Activated T-cell treated with anti-CD3 and anti-CD28 coated beads for 48 hours (primary cell): ENCODE measurements around the gene MED13L.

ENCODE experiments used
- DNase-seq: peaks from one replicate; pipeline ENCODE4 v3.0.0-alpha.2; 2020; ENCODE audit warnings: low read depth

MED13L gene

GRCh38 chr12:115938794-115939377, 338.6 kb downstream of the MED13L start:
- DNase-seq: no peak

GRCh38 chr12:115936997-115937916, 340.2 kb downstream of the MED13L start:
- no peak for DNase-seq

- no peak for DNase-seq
Observed at GRCh38 chr12:115934877-115935276, 342.6 kb downstream of the MED13L start.

GRCh38 chr12:115934046-115934445, 343.4 kb downstream of the MED13L start:
- DNase-seq: no peak

- no peak for DNase-seq
Observed at GRCh38 chr12:115932066-115932465, 345.4 kb downstream of the MED13L start.

GRCh38 chr12:115930336-115930735, 347.2 kb downstream of the MED13L start:
- DNase-seq: no peak

GRCh38 chr12:115926037-115926670, 351.3 kb downstream of the MED13L start:
- DNase-seq: no peak

- no peak for DNase-seq
Observed at GRCh38 chr12:115923851-115924250, 353.6 kb downstream of the MED13L start.

- no peak for DNase-seq
Observed at GRCh38 chr12:115922952-115923564, 354.4 kb downstream of the MED13L start.

GRCh38 chr12:115920395-115921183, 356.9 kb downstream of the MED13L start:
- no peak for DNase-seq

GRCh38 chr12:115918763-115919162, 358.7 kb downstream of the MED13L start:
- DNase-seq: no peak

GRCh38 chr12:115916910-115917668, 360.4 kb downstream of the MED13L start:
- peak; percentile 65 for DNase-seq

GRCh38 chr12:115914122-115914521, 363.4 kb downstream of the MED13L start:
- no peak for DNase-seq

- no peak for DNase-seq
Observed at GRCh38 chr12:115912440-115912839, 365.1 kb downstream of the MED13L start.

- no peak for DNase-seq
Observed at GRCh38 chr12:115911360-115911759, 366.1 kb downstream of the MED13L start.

- DNase-seq: no peak
Observed at GRCh38 chr12:115910057-115910456, 367.4 kb downstream of the MED13L start.
